WI38 (cell line): ENCODE data around the gene MAMDC4.

Source experiments
- H3K4me3 ChIP-seq: 2 replicates; pipeline ENCODE4 v1.5.1; 2011; ENCODE audit warnings: low read depth, mild to moderate bottlenecking, control low read depth, low read length
- TF ChIP-seq, protein P1 (sequence below): IDR thresholded peaks from 2 replicates; pipeline ENCODE4 v1.5.1; 2012; ENCODE audit warnings: low read depth, mild to moderate bottlenecking, control low read depth, low read length

MAMDC4 gene

DNA sequence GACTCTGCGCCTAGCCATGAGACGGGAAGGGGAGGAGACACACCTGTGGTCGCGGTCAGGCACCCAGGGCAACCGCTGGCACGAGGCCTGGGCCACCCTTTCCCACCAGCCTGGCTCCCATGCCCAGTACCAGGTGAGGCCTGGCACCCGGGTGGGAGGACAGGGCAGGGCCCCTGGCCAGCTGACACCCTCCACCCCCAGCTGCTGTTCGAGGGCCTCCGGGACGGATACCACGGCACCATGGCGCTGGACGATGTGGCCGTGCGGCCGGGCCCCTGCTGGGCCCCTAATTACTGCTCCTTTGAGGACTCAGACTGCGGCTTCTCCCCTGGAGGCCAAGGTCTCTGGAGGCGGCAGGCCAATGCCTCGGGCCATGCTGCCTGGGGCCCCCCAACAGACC, 5.0 kb downstream of the MAMDC4 start:
- TF ChIP-seq, protein P1, sequence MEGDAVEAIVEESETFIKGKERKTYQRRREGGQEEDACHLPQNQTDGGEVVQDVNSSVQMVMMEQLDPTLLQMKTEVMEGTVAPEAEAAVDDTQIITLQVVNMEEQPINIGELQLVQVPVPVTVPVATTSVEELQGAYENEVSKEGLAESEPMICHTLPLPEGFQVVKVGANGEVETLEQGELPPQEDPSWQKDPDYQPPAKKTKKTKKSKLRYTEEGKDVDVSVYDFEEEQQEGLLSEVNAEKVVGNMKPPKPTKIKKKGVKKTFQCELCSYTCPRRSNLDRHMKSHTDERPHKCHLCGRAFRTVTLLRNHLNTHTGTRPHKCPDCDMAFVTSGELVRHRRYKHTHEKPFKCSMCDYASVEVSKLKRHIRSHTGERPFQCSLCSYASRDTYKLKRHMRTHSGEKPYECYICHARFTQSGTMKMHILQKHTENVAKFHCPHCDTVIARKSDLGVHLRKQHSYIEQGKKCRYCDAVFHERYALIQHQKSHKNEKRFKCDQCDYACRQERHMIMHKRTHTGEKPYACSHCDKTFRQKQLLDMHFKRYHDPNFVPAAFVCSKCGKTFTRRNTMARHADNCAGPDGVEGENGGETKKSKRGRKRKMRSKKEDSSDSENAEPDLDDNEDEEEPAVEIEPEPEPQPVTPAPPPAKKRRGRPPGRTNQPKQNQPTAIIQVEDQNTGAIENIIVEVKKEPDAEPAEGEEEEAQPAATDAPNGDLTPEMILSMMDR = no peak
- H3K4me3 ChIP-seq = no peak overlapping the region

DNA sequence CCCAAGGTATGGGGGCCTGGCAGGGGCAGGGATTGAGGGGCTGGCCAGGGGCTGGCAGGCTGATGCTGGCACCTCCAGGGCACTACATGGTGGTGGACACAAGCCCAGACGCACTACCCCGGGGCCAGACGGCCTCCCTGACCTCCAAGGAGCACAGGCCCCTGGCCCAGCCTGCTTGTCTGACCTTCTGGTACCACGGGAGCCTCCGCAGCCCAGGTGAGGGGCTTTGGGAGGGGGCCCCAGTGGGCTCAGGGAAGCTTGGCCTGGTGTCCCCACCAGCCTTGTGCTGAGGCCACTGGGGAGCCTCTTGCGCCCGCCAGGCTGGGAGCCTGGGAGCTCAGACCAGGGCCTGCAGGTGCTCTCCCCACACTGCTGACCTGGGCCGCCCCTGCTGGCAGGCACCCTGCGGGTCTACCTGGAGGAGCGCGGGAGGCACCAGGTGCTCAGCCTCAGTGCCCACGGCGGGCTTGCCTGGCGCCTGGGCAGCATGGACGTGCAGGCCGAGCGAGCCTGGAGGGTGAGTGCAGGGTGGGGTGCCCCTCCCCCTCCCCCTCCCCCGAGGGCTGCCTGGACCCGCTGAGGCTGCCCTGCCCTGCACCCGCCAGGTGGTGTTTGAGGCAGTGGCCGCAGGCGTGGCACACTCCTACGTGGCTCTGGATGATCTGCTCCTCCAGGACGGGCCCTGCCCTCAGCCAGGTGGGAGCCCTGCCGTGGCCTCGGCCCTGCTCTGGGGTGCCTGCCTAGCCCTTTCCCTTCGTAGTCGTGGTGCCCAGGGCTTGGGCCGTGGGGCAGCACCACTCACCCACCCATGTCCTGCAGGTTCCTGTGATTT, 5.7 kb downstream of the MAMDC4 start:
- no peak overlapping the region for H3K4me3 ChIP-seq
- TF ChIP-seq, protein P1 = no peak

DNA sequence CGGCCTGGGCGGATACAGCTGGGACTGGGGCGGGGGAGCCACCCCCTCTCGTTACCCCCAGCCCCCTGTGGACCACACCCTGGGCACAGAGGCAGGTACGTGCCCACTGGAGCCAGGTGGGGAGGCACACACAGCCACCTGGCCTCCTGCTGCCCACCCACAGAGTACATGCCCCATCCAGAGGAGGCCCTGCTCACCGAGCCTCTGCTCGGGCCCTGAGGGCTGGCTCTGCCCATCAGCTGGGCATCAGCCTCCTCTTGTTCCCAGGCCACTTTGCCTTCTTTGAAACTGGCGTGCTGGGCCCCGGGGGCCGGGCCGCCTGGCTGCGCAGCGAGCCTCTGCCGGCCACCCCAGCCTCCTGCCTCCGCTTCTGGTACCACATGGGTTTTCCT, 6.3 kb downstream of the MAMDC4 start:
- TF ChIP-seq, protein P1 = no peak

DNA sequence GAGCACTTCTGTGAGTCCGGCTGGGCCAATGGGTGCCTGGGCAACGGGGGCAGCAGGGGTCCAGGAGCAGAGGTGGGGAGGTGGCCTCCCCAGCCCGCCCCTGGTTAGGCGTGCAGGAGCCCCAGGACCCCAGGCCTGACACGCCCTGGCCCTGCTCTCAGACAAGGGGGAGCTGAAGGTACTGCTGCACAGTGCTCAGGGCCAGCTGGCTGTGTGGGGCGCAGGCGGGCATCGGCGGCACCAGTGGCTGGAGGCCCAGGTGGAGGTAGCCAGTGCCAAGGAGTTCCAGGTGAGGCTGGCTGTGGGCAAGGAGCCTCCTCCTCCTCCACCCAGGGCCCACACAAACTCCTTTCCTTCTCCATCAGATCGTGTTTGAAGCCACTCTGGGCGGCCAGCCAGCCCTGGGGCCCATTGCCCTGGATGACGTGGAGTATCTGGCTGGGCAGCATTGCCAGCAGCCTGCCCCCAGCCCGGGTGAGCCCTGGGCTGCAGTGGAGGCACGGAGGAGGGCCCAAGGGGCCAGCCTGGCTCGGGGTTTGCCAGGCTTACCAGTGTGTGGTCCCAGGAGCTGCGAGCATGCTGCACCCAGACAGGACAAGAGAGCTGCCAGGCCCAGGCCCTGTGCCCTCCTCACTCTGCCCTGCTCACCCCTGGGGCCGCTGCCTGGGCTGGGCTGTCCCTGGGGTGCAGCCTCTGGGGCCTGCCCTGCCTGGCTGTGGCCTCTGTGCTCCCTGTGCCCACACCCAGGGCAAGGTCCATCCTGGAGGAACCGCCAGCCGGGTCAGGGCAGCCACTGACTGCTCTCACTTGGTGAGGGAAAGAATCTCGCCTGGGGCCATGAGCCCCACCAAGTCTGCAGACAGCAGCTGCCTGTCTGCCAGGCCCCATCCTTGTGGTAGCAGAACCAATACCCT, 7.0 kb downstream of the MAMDC4 start:
- no peak overlapping the region for H3K4me3 ChIP-seq
- TF ChIP-seq, protein P1 = no peak

More for the DNA sequence above, 6.3 kb downstream of the MAMDC4 start:
- H3K4me3 ChIP-seq = no peak overlapping the region

DNA sequence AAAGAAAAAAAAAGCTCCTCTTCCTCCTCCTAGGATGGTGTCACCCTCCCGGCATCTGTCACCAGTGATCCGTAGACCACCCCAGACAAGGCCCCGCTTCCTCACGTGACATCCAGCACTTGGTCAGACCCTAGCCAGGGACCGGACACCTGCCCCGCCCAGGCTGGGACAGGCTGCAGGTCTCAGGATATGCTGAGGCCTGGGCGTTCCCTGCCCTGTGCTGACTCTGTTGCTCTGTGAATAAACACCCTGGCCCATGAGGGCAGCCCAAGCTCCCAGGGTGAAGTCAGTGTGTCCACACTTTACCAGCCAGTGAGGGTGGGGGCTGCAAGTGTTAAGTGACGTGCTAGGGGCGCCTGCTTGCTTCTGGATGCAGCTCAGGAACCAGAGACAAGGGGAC, 8.4 kb downstream of the MAMDC4 start:
- TF ChIP-seq, protein P1 = no peak

DNA sequence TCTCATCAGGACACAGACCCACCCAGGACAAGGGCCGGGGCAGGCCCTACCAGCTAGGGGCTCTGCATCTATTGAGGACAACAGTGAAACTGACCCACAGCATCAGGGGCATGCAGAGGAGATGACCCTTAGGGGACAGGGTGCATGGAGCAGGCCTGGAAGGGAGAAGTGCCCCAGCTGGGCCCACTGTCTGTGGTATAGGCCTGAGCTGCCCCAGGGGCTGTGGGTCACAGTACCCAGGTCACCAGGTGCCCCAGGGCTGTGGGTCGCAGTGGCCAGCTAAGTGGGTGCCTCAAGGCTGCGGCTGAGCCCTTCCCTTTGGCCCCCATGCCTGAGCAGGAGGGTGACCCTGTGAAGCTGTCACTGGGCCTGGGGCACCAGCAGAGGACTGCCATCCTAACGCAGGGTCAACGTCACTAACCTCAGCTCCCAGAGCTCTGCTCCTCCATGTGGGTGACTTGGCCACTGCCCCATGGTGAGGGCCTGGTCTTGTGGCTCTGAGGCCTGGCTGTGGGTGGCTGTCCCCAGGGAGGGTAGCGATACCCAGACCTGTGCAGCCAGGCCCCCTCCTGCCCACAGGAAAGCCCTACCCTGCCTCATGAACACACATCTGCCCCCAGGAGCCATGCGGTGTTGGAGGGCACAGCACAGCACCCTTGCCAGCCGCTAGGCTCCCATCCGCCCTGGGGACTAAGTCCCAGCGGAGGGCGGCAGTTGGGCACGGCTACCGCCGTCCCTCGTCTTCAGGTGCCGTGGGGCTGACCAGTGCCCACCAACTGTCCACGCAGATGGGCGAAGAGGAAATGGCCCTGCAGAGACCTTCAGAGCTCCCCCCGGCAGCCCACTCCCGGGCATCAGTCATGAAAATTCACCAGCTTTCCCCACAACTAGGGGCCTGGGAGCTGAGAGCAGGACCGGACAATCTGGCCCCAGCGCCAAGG, 9.1 kb downstream of the MAMDC4 start:
- no peak overlapping the region for H3K4me3 ChIP-seq
- TF ChIP-seq, protein P1 = no peak

More for the DNA sequence above, 8.4 kb downstream of the MAMDC4 start:
- no peak overlapping the region for H3K4me3 ChIP-seq
